Uterus (tissue), 4 donors: ENCODE results near the gene EYS. TPM values are rescaled to one million over a fixed set of nuclear protein-coding genes. Genes with fewer than 3 reads are reported as not detected.
"Not testable (repeated sequence)": the region's sequence is repeated elsewhere in the genome, so short reads cannot be mapped to it uniquely, and the experiment has no call there.

Experiments
- DNase-seq, 2 donors: peaks; one replicate each; pipeline ENCODE4 v3.0.0-alpha.2; 2019 to 2020
- H3K27ac ChIP-seq, 2 donors: fragments of 200-600 bp; sonication (generic); 1 replicate in 1 of 2; 2 replicates in 1 of 2; pipeline ENCODE4 v1.5.1; 2016 to 2018
- H3K27me3 ChIP-seq, 2 donors: fragments of 200-600 bp; sonication (generic); one replicate each; pipeline ENCODE4 v1.5.1; 2018 to 2019; ENCODE audit warnings: control low read depth in 1 of 2
- H3K36me3 ChIP-seq, 2 donors: fragments of 200-600 bp; sonication (generic); one replicate each; pipeline ENCODE4 v1.5.1; 2019; ENCODE audit warnings: control low read depth in 1 of 2
- H3K4me1 ChIP-seq, 2 donors: fragments of 200-600 bp; sonication (generic); one replicate each; pipeline ENCODE4 v1.5.1; 2018 to 2019; ENCODE audit warnings: control low read depth in 1 of 2
- H3K4me3 ChIP-seq, 2 donors: fragments of 200-600 bp; sonication (generic); 1 replicate in 1 of 2; 2 replicates in 1 of 2; pipeline ENCODE4 v1.5.1; 2018 to 2019; ENCODE audit warnings: mild to moderate bottlenecking in 1 of 2
- H3K9me3 ChIP-seq, 2 donors: fragments of 200-600 bp; sonication (generic); one replicate each; pipeline ENCODE4 v1.5.1; 2019; ENCODE audit warnings: control low read depth in 1 of 2
- POLR2A ChIP-seq, 2 donors: fragments of 450-650 bp; IDR thresholded peaks; one replicate each; pipeline ENCODE4 v1.6.1; 2016; ENCODE audit warnings: antibody characterized with exemption in 2 of 2, mild to moderate bottlenecking in 1 of 2, moderate library complexity in 1 of 2
- intact Hi-C: fragments of 100-400 bp; cut with DNase I; formaldehyde crosslinking; loops from one replicate; pipeline ENCODE4 v1.15.1; 2023; ENCODE audit warnings: low total_unique reads
- total RNA-seq, 4 donors: library from RNA; depleted of rRNA in 3 of 4; stranded (reverse); fragments of >200 nt in 3 of 4; gene quantifications; one replicate each; pipeline versions ENCODE4 v1.1.0 to v1.2.4, GENCODE V29; 2014 to 2023
- TF ChIP-seq, protein P1 (sequence below), 4 experiments: fragments of 200-600 bp in 2 of 4; fragments of 450-650 bp in 2 of 4; sonication (generic) in 2 of 4; IDR thresholded peaks; one replicate each; pipeline ENCODE4 v1.5.1; 2016 to 2019; ENCODE audit warnings: antibody characterized with exemption in 4 of 4, mild to moderate bottlenecking in 2 of 4, moderate library complexity in 1 of 4
- donor health status: DM: yes; HTN: yes; CAD: no.

EYS gene
- total RNA-seq, 4 donors from 2014 or later = 1.3 TPM; not detected in 3

DNA sequence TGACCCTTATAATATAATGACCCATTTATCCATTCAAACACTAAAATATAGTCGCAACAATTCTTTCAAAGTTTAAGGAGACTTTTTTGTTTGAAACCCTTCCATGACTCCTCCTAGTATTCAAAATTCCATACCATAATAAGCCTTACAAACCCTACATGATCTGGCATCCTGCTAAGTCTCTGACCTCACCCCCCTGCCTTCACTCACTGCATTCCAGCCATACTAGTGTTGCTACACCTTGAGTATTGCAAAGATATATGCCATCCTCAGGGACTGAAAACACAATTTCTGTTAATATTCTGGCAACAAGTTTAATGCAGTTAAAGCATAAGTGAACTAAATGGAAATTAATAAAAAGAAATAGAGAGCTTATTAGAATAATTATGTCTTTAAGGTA lies 168.4 kb downstream of the EYS start:
- no peak overlapping the region for H3K4me3 ChIP-seq
- H3K4me1 ChIP-seq = no peaks in the 10 kb centered on the region
- TF ChIP-seq, protein P1, sequence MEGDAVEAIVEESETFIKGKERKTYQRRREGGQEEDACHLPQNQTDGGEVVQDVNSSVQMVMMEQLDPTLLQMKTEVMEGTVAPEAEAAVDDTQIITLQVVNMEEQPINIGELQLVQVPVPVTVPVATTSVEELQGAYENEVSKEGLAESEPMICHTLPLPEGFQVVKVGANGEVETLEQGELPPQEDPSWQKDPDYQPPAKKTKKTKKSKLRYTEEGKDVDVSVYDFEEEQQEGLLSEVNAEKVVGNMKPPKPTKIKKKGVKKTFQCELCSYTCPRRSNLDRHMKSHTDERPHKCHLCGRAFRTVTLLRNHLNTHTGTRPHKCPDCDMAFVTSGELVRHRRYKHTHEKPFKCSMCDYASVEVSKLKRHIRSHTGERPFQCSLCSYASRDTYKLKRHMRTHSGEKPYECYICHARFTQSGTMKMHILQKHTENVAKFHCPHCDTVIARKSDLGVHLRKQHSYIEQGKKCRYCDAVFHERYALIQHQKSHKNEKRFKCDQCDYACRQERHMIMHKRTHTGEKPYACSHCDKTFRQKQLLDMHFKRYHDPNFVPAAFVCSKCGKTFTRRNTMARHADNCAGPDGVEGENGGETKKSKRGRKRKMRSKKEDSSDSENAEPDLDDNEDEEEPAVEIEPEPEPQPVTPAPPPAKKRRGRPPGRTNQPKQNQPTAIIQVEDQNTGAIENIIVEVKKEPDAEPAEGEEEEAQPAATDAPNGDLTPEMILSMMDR (IDR thresholded peaks at IDR 0.05) = no peak
- TF ChIP-seq POLR2A (IDR thresholded peaks at IDR 0.05) = no peak
- intact Hi-C loops = no loop called here
- H3K27ac ChIP-seq = no peak overlapping the region
- no peak for DNase-seq
- no peaks in the 10 kb centered on the region for H3K27me3 ChIP-seq
- no peaks in the 10 kb centered on the region for H3K36me3 ChIP-seq
- no peaks in the 10 kb centered on the region for H3K9me3 ChIP-seq

- TF ChIP-seq POLR2A (IDR thresholded peaks at IDR 0.05) = no peak
- TF ChIP-seq, protein P1 (IDR thresholded peaks at IDR 0.05) = no peak
- no peak for DNase-seq
- H3K4me3 ChIP-seq = no peak overlapping the region
- no peaks in the 10 kb centered on the region for H3K36me3 ChIP-seq
- H3K27me3 ChIP-seq = no peaks in the 10 kb centered on the region
- intact Hi-C loops = no loop called here
- H3K27ac ChIP-seq = no peak overlapping the region
- no peaks in the 10 kb centered on the region for H3K4me1 ChIP-seq
- H3K9me3 ChIP-seq = no peaks in the 10 kb centered on the region
Measured at GRCh38 chr6:65537600-65537999, 169.4 kb downstream of the EYS start.

DNA sequence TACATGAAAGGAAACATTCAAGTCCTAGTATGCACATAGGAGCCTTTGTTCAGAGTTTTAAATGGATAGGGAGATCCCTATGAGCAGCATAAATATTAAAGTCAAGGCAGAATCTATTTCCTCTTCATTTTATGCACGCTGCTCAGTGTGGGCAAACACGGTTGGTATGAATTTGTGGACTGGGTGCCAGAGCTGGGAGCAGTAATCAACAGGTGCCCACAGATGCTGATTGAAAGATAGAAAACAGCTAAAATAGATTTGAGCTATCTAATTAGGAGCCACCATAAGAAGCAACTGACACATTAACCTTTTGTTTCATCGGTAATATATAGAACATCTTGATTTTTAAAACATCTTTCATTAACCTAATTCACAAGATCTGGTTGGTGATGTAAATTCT lies 175.5 kb downstream of the EYS start:
- Histone ChIP-seq H3K27ac (no peak overlapping the region), H3K36me3 (no peaks in the 10 kb centered on the region), H3K4me3 (no peak overlapping the region), H3K4me1 (no peaks in the 10 kb centered on the region), H3K9me3 (no peaks in the 10 kb centered on the region), H3K27me3 (no peaks in the 10 kb centered on the region)
- intact Hi-C loops = no loop called here
- no peak for TF ChIP-seq POLR2A (IDR thresholded peaks at IDR 0.05)
- no peak for DNase-seq

GRCh38 chr6:65524232-65524631 lies 182.8 kb downstream of the EYS start:
- no peak for DNase-seq
- H3K9me3 ChIP-seq = no peaks in the 10 kb centered on the region
- H3K27me3 ChIP-seq = no peaks in the 10 kb centered on the region
- no peak overlapping the region for H3K27ac ChIP-seq
- intact Hi-C loops = no loop called here
- TF ChIP-seq, protein P1 (IDR thresholded peaks at IDR 0.05) = no peak
- no peak for TF ChIP-seq POLR2A (IDR thresholded peaks at IDR 0.05)
- H3K36me3 ChIP-seq = no peaks in the 10 kb centered on the region
- H3K4me3 ChIP-seq = no peak overlapping the region
- no peaks in the 10 kb centered on the region for H3K4me1 ChIP-seq

- TF ChIP-seq, protein P1 (IDR thresholded peaks at IDR 0.05) = no peak
- TF ChIP-seq POLR2A (IDR thresholded peaks at IDR 0.05) = no peak
- Histone ChIP-seq H3K27me3 (no peaks in the 10 kb centered on the region), H3K4me3 (no peak overlapping the region), H3K9me3 (no peaks in the 10 kb centered on the region), H3K36me3 (no peaks in the 10 kb centered on the region), H3K27ac (no peak overlapping the region), H3K4me1 (no peaks in the 10 kb centered on the region)
- no peak for DNase-seq
- intact Hi-C loops = no loop called here
Measured at GRCh38 chr6:65505736-65506135, 201.3 kb downstream of the EYS start.

- no peak for DNase-seq
- Histone ChIP-seq H3K27ac (no peak overlapping the region), H3K27me3 (no peaks in the 10 kb centered on the region), H3K4me3 (no peak overlapping the region), H3K4me1 (no peaks in the 10 kb centered on the region), H3K36me3 (no peaks in the 10 kb centered on the region), H3K9me3 (no peaks in the 10 kb centered on the region)
- intact Hi-C loops = no loop called here
- no peak for TF ChIP-seq POLR2A (IDR thresholded peaks at IDR 0.05)
- TF ChIP-seq, protein P1 (IDR thresholded peaks at IDR 0.05) = no peak
Measured at GRCh38 chr6:65501045-65501444, 206.0 kb downstream of the EYS start.

- intact Hi-C loops, H3K27ac ChIP-seq, H3K36me3 ChIP-seq, H3K4me3 ChIP-seq, DNase-seq, H3K9me3 ChIP-seq, H3K27me3 ChIP-seq, H3K4me1 ChIP-seq: not testable (repeated sequence)
Measured at GRCh38 chr6:65483652-65484051, 223.4 kb downstream of the EYS start.
